WTC11 (cell line): ENCODE results near the gene CTTNBP2NL.
A peak's percentile ranks its signal among the peaks of the same experiment; 100 is the strongest.

ENCODE experiments used
- NFYB ChIP-seq: sonication (generic); formaldehyde crosslinking; conservative IDR thresholded peaks from 2 replicates; pipeline ENCODE4 v1.8.0; 2022; ENCODE audit warnings: low read depth, missing genetic modification reagents
- NR3C1 ChIP-seq: sonication (generic); formaldehyde crosslinking; conservative IDR thresholded peaks from 2 replicates; pipeline ENCODE4 v1.8.1; 2023; ENCODE audit warnings: low read depth, mild to moderate bottlenecking, missing genetic modification reagents
- TCF7 ChIP-seq: sonication (generic); formaldehyde crosslinking; IDR thresholded peaks from 2 replicates; pipeline ENCODE4 v1.8.0; 2022; ENCODE audit warnings: mild to moderate bottlenecking, low read depth, missing genetic modification reagents, moderate library complexity
- ZNF138 ChIP-seq: sonication (generic); formaldehyde crosslinking; conservative IDR thresholded peaks from 2 replicates; pipeline ENCODE4 v1.8.1; 2022; ENCODE audit warnings: mild to moderate bottlenecking, moderate library complexity, missing genetic modification reagents
- ZNF219 ChIP-seq: sonication (generic); formaldehyde crosslinking; IDR thresholded peaks from 2 replicates; pipeline ENCODE4 v1.8.0; 2023; ENCODE audit warnings: missing genetic modification reagents, mild to moderate bottlenecking, borderline replicate concordance
- TF ChIP-seq, protein P1 (sequence below): fragments of 250-450 bp; sonication (Bioruptor Pico); IDR thresholded peaks from 2 replicates; pipeline ENCODE4 v2.1.2; 2022; ENCODE audit warnings: mild to moderate bottlenecking, moderate library complexity
- TF ChIP-seq, protein P2 (sequence below): sonication (generic); formaldehyde crosslinking; IDR thresholded peaks from 2 replicates; pipeline ENCODE4 v1.8.0; 2022; ENCODE audit warnings: mild to moderate bottlenecking, missing genetic modification reagents
- TF ChIP-seq, protein P3 (sequence below): sonication (generic); formaldehyde crosslinking; conservative IDR thresholded peaks from 2 replicates; pipeline ENCODE4 v1.8.1; 2022; ENCODE audit warnings: mild to moderate bottlenecking, missing genetic modification reagents
- TF ChIP-seq, protein P4 (sequence below): sonication (generic); formaldehyde crosslinking; IDR thresholded peaks from 2 replicates; pipeline ENCODE4 v1.8.0; 2022; ENCODE audit warnings: missing genetic modification reagents
- TF ChIP-seq, protein P5 (sequence below): sonication (generic); formaldehyde crosslinking; IDR thresholded peaks from 2 replicates; pipeline ENCODE4 v1.8.0; 2022; ENCODE audit warnings: mild to moderate bottlenecking, missing genetic modification reagents

DNA sequence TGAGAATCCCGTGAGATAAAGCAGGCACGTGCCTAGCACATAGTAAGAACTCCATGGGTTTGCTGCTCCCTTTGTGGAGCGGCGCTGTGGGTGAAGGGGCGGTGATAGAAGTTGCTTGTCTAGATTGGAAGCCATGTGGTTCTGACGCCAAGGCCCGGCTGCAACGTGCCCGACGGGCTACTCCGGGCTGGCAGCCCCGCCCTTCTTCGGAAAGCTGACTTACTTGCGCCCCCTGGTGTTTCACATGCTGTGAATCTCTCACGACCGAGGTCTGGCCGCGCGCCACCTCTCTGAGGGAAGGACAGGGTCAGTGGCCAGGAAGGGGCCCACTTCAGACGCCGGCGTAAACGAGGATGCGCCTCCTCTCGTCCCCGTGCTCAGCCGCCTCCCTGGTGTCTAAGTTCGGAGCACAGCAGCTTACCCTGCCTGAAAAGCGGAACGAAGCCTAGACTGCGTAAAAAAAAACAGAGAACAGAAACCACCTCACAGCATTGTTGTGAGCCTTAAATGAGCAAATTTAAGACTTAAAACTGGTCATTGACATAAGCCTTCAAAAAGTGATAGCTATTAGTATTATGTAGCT lies 70.2 kb downstream of the CTTNBP2NL start:
- TF ChIP-seq TCF7: no peak
- TF ChIP-seq ZNF219 (CRISPR knock-in tag): no peak
- TF ChIP-seq ZNF138 (CRISPR knock-in tag): no peak
- TF ChIP-seq, protein P1, sequence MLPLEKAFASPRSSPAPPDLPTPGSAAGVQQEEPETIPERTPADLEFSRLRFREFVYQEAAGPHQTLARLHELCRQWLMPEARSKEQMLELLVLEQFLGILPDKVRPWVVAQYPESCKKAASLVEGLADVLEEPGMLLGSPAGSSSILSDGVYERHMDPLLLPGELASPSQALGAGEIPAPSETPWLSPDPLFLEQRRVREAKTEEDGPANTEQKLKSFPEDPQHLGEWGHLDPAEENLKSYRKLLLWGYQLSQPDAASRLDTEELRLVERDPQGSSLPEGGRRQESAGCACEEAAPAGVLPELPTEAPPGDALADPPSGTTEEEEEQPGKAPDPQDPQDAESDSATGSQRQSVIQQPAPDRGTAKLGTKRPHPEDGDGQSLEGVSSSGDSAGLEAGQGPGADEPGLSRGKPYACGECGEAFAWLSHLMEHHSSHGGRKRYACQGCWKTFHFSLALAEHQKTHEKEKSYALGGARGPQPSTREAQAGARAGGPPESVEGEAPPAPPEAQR (CRISPR knock-in tag): no peak
- TF ChIP-seq NFYB (CRISPR knock-in tag): no peak
- TF ChIP-seq, protein P2, sequence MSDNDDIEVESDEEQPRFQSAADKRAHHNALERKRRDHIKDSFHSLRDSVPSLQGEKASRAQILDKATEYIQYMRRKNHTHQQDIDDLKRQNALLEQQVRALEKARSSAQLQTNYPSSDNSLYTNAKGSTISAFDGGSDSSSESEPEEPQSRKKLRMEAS: peak; percentile 97
- TF ChIP-seq, protein P3, sequence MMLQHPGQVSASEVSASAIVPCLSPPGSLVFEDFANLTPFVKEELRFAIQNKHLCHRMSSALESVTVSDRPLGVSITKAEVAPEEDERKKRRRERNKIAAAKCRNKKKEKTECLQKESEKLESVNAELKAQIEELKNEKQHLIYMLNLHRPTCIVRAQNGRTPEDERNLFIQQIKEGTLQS (CRISPR knock-in tag): no peak
- TF ChIP-seq, protein P4, sequence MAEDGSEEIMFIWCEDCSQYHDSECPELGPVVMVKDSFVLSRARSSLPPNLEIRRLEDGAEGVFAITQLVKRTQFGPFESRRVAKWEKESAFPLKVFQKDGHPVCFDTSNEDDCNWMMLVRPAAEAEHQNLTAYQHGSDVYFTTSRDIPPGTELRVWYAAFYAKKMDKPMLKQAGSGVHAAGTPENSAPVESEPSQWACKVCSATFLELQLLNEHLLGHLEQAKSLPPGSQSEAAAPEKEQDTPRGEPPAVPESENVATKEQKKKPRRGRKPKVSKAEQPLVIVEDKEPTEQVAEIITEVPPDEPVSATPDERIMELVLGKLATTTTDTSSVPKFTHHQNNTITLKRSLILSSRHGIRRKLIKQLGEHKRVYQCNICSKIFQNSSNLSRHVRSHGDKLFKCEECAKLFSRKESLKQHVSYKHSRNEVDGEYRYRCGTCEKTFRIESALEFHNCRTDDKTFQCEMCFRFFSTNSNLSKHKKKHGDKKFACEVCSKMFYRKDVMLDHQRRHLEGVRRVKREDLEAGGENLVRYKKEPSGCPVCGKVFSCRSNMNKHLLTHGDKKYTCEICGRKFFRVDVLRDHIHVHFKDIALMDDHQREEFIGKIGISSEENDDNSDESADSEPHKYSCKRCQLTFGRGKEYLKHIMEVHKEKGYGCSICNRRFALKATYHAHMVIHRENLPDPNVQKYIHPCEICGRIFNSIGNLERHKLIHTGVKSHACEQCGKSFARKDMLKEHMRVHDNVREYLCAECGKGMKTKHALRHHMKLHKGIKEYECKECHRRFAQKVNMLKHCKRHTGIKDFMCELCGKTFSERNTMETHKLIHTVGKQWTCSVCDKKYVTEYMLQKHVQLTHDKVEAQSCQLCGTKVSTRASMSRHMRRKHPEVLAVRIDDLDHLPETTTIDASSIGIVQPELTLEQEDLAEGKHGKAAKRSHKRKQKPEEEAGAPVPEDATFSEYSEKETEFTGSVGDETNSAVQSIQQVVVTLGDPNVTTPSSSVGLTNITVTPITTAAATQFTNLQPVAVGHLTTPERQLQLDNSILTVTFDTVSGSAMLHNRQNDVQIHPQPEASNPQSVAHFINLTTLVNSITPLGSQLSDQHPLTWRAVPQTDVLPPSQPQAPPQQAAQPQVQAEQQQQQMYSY (CRISPR knock-in tag): no peak
- TF ChIP-seq, protein P5, sequence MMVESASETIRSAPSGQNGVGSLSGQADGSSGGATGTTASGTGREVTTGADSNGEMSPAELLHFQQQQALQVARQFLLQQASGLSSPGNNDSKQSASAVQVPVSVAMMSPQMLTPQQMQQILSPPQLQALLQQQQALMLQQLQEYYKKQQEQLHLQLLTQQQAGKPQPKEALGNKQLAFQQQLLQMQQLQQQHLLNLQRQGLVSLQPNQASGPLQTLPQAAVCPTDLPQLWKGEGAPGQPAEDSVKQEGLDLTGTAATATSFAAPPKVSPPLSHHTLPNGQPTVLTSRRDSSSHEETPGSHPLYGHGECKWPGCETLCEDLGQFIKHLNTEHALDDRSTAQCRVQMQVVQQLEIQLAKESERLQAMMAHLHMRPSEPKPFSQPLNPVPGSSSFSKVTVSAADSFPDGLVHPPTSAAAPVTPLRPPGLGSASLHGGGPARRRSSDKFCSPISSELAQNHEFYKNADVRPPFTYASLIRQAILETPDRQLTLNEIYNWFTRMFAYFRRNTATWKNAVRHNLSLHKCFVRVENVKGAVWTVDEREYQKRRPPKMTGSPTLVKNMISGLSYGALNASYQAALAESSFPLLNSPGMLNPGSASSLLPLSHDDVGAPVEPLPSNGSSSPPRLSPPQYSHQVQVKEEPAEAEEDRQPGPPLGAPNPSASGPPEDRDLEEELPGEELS (CRISPR knock-in tag): no peak; the same call in 1 of the 2 replicates
- TF ChIP-seq NR3C1: no peak
